HPDE6-E6E7 (cell line): Measurements from ENCODE around the gene KCNK15.
"Not testable (repeated sequence)": the region's sequence is repeated elsewhere in the genome, so short reads cannot be mapped to it uniquely, and the experiment has no call there.

ENCODE experiments used
- DNase-seq: peaks from one replicate; pipeline ENCODE4 v3.0.0; 2011; ENCODE audit warnings: missing footprints; ENCODE audit errors: extremely low spot score

The KCNK15 gene

GRCh38 chr20:44745598-44746366 lies at the start of gene KCNK15:
Gene KCNK15, plus strand, starts transcription at chr20:44745865. Its CDS starts 46 bp downstream, at chr20:44745911.
- no peak for DNase-seq

GRCh38 chr20:44696315-44696714 lies 49.4 kb upstream of the KCNK15 start:
- DNase-seq, result no peak

- not testable (repeated sequence) for DNase-seq
Observed at GRCh38 chr20:44697041-44697440, 48.6 kb upstream of the KCNK15 start.

GRCh38 chr20:44698351-44698750 lies 47.3 kb upstream of the KCNK15 start:
- no peak for DNase-seq

GRCh38 chr20:44700306-44700705 lies 45.4 kb upstream of the KCNK15 start:
- no peak for DNase-seq

- no peak for DNase-seq
Observed at GRCh38 chr20:44701118-44701857, 44.4 kb upstream of the KCNK15 start.

GRCh38 chr20:44701858-44702256 lies 43.8 kb upstream of the KCNK15 start:
- DNase-seq, result no peak

GRCh38 chr20:44702776-44703175 lies 42.9 kb upstream of the KCNK15 start:
- DNase-seq, result no peak

- no peak for DNase-seq
Observed at GRCh38 chr20:44703183-44703925, 42.3 kb upstream of the KCNK15 start.

GRCh38 chr20:44703956-44704488 lies 41.6 kb upstream of the KCNK15 start:
- DNase-seq, result no peak

GRCh38 chr20:44704551-44704971 lies 41.1 kb upstream of the KCNK15 start:
- DNase-seq, result no peak

GRCh38 chr20:44705364-44706094 lies 40.1 kb upstream of the KCNK15 start:
- DNase-seq, result no peak

GRCh38 chr20:44706301-44707017 lies 39.2 kb upstream of the KCNK15 start:
- DNase-seq, result no peak

- no peak for DNase-seq
Observed at GRCh38 chr20:44707018-44707579, 38.6 kb upstream of the KCNK15 start.

- no peak for DNase-seq
Observed at GRCh38 chr20:44709380-44709779, 36.3 kb upstream of the KCNK15 start.

- DNase-seq, result no peak
Observed at GRCh38 chr20:44709797-44710196, 35.9 kb upstream of the KCNK15 start.

- DNase-seq, result no peak
Observed at GRCh38 chr20:44711237-44711636, 34.4 kb upstream of the KCNK15 start.

- DNase-seq, result no peak
Observed at GRCh38 chr20:44714102-44714700, 31.5 kb upstream of the KCNK15 start.

- peak; percentile 99 for DNase-seq
Observed at GRCh38 chr20:44714701-44715498, 30.8 kb upstream of the KCNK15 start, which contains the start of gene CCN5. Gene CCN5, plus strand, starts transcription at chr20:44715369. Its CDS starts 22 bp downstream, at chr20:44715391.
